ENCODE measurements around the gene CCN5.
"Not testable (repeated sequence)": the region's sequence is repeated elsewhere in the genome, so short reads cannot be mapped to it uniquely, and the experiment has no call there.

The CCN5 gene, protein sequence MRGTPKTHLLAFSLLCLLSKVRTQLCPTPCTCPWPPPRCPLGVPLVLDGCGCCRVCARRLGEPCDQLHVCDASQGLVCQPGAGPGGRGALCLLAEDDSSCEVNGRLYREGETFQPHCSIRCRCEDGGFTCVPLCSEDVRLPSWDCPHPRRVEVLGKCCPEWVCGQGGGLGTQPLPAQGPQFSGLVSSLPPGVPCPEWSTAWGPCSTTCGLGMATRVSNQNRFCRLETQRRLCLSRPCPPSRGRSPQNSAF
- long read RNA-seq, result 0 reads

DNA sequence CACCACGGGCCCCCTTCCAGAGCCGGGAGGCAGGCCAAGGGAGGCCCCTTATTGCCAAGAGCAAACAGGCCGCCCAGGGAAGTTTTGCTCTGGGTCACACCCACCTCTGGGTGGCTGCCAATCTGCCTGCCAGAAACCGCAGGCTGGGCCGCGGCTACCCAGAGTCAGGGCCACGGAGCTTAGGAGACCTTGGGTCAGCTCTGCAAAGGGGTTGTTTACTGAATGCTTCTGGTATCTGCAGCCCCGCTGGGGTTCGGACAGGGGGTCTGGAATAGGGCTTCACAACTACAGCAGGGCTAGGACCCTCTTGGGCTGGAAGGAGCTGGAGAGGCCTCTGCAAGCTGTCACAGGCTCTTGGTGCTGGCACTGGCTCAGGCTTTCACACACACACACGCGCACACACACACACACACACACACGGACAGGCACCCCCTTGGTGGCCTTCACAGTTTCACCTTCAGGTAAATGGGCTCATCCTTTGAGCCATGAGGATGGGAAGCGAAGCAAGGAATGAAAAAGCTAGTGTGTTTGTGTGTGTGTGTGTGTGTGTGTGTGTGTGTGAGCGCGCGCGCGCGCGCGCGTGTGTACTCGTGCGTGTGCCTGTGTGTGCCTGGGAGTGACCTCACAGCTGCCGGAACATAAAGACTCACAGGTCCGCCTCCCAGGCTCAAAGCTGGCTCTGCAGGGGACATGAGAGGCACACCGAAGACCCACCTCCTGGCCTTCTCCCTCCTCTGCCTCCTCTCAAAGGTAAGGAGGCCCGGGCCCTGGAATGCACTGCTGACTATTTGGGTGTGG is at the start of gene CCN5:
CCN5 (plus strand) TSS at position 669 of the 798 bp plus-strand sequence; CDS start at position 691, 22 bp downstream.
- no peaks in the 10 kb centered on the region for H3K27me3 ChIP-seq (ENCODE audit: insufficient read depth, poor library complexity, severe bottlenecking)
- H3K27ac ChIP-seq (replicated peaks), result no peak within 1 kb of the TSS
- TF ChIP-seq SPI1 (IDR thresholded peaks at IDR 0.05; ENCODE audit: borderline replicate concordance, low read depth) (no peak), POLR2AphosphoS5 (IDR thresholded peaks at IDR 0.05; ENCODE audit: low read depth) (no peak), GABPA (IDR thresholded peaks at IDR 0.05; ENCODE audit: low read depth) (no peak)
- TF ChIP-seq, protein P1, sequence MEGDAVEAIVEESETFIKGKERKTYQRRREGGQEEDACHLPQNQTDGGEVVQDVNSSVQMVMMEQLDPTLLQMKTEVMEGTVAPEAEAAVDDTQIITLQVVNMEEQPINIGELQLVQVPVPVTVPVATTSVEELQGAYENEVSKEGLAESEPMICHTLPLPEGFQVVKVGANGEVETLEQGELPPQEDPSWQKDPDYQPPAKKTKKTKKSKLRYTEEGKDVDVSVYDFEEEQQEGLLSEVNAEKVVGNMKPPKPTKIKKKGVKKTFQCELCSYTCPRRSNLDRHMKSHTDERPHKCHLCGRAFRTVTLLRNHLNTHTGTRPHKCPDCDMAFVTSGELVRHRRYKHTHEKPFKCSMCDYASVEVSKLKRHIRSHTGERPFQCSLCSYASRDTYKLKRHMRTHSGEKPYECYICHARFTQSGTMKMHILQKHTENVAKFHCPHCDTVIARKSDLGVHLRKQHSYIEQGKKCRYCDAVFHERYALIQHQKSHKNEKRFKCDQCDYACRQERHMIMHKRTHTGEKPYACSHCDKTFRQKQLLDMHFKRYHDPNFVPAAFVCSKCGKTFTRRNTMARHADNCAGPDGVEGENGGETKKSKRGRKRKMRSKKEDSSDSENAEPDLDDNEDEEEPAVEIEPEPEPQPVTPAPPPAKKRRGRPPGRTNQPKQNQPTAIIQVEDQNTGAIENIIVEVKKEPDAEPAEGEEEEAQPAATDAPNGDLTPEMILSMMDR (IDR thresholded peaks at IDR 0.05; ENCODE audit: insufficient read depth, low read length), result no peak
- TF ChIP-seq, protein P2, sequence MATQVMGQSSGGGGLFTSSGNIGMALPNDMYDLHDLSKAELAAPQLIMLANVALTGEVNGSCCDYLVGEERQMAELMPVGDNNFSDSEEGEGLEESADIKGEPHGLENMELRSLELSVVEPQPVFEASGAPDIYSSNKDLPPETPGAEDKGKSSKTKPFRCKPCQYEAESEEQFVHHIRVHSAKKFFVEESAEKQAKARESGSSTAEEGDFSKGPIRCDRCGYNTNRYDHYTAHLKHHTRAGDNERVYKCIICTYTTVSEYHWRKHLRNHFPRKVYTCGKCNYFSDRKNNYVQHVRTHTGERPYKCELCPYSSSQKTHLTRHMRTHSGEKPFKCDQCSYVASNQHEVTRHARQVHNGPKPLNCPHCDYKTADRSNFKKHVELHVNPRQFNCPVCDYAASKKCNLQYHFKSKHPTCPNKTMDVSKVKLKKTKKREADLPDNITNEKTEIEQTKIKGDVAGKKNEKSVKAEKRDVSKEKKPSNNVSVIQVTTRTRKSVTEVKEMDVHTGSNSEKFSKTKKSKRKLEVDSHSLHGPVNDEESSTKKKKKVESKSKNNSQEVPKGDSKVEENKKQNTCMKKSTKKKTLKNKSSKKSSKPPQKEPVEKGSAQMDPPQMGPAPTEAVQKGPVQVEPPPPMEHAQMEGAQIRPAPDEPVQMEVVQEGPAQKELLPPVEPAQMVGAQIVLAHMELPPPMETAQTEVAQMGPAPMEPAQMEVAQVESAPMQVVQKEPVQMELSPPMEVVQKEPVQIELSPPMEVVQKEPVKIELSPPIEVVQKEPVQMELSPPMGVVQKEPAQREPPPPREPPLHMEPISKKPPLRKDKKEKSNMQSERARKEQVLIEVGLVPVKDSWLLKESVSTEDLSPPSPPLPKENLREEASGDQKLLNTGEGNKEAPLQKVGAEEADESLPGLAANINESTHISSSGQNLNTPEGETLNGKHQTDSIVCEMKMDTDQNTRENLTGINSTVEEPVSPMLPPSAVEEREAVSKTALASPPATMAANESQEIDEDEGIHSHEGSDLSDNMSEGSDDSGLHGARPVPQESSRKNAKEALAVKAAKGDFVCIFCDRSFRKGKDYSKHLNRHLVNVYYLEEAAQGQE (IDR thresholded peaks at IDR 0.05; ENCODE audit: insufficient replicate concordance, low read depth), result no peak
- no peak within 1 kb of the TSS for H3K4me3 ChIP-seq (replicated peaks; ENCODE audit: insufficient read depth, low read length)
- DNase-seq (ENCODE audit: low read depth in 1 of 2, low spot score in 1 of 2), result peak in 1 of 2 experiments; percentile 64

GRCh38 chr20:44666066-44666465 is 49.1 kb upstream of the CCN5 start:
- Histone ChIP-seq H3K27ac (replicated peaks) (peak overlapping the region; percentile 22; the same call in 1 of the 2 replicates), H3K4me3 (replicated peaks; ENCODE audit: insufficient read depth, low read length) (no peak overlapping the region), H3K27me3 (ENCODE audit: insufficient read depth, poor library complexity, severe bottlenecking) (no peaks in the 10 kb centered on the region)
- TF ChIP-seq SPI1 (IDR thresholded peaks at IDR 0.05; ENCODE audit: borderline replicate concordance, low read depth), result no peak
- TF ChIP-seq POLR2AphosphoS5 (IDR thresholded peaks at IDR 0.05; ENCODE audit: low read depth), result no peak
- TF ChIP-seq, protein P1 (IDR thresholded peaks at IDR 0.05; ENCODE audit: insufficient read depth, low read length), result no peak
- TF ChIP-seq, protein P2 (IDR thresholded peaks at IDR 0.05; ENCODE audit: insufficient replicate concordance, low read depth), result no peak
- TF ChIP-seq GABPA (IDR thresholded peaks at IDR 0.05; ENCODE audit: low read depth), result no peak
- DNase-seq (ENCODE audit: low read depth in 1 of 2, low spot score in 1 of 2), result no peak

DNA sequence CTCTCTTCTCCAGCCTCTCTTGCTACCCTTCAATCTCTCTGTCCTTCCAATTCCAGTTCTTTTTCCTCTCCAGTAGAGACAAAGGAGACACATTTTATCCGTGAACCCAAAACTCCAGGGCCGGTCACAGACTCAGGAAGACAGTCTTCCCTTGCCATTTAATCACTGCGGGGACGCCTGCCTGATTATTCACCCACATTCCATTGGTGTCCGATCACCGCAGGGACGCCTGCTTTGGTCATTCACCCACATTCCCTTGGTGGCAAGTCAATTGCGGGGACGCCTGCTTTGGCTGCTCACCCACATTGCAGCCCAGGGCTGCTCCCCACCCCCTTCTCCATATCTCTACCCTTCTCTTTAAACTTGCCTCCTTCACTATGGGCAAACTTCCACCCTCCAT is 44.3 kb upstream of the CCN5 start:
- not testable (repeated sequence) for H3K4me3 ChIP-seq (replicated peaks; ENCODE audit: insufficient read depth, low read length); H3K27ac ChIP-seq (replicated peaks); DNase-seq (ENCODE audit: low read depth in 1 of 2, low spot score in 1 of 2); H3K27me3 ChIP-seq (ENCODE audit: insufficient read depth, poor library complexity, severe bottlenecking)

- H3K27ac ChIP-seq (replicated peaks); H3K27me3 ChIP-seq (ENCODE audit: insufficient read depth, poor library complexity, severe bottlenecking); H3K4me3 ChIP-seq (replicated peaks; ENCODE audit: insufficient read depth, low read length): not testable (repeated sequence)
- peak in 1 of 2 experiments; percentile 76 for DNase-seq (ENCODE audit: low read depth in 1 of 2, low spot score in 1 of 2)
Observed at GRCh38 chr20:44671541-44671940, 43.6 kb upstream of the CCN5 start.

- not testable (repeated sequence) for H3K27ac ChIP-seq (replicated peaks); DNase-seq (ENCODE audit: low read depth in 1 of 2, low spot score in 1 of 2); H3K4me3 ChIP-seq (replicated peaks; ENCODE audit: insufficient read depth, low read length); H3K27me3 ChIP-seq (ENCODE audit: insufficient read depth, poor library complexity, severe bottlenecking)
Observed at GRCh38 chr20:44672318-44672902, 42.8 kb upstream of the CCN5 start.

All from HL-60 (cell line).